GM23248 (cell line): ENCODE results near the gene ETS1. TPM values are rescaled to one million over a fixed set of nuclear protein-coding genes. Genes with fewer than 3 reads are reported as not detected.

ENCODE experiments used
- DNase-seq: peaks from one replicate; pipeline ENCODE4 v3.0.0-alpha.2; 2015
- H2AFZ ChIP-seq: fragments of 200-600 bp; sonication (generic); 2 replicates; pipeline ENCODE4 v1.6.1; 2016; ENCODE audit warnings: antibody characterized with exemption
- H3F3A ChIP-seq: fragments of 200-600 bp; sonication (generic); 2 replicates; pipeline ENCODE4 v1.6.1; 2016; ENCODE audit warnings: mild to moderate bottlenecking, antibody characterized with exemption, mixed run types; ENCODE audit not compliant: insufficient read depth
- H3K27ac ChIP-seq: fragments of 200-600 bp; sonication (generic); 2 replicates; pipeline ENCODE4 v1.5.1; 2016; ENCODE audit warnings: mild to moderate bottlenecking
- H3K27me3 ChIP-seq: fragments of 200-600 bp; sonication (generic); replicated peaks from 2 replicates; pipeline ENCODE4 v1.6.1; 2016; ENCODE audit warnings: mild to moderate bottlenecking; ENCODE audit not compliant: insufficient read depth
- H3K36me3 ChIP-seq: fragments of 200-600 bp; sonication (generic); 2 replicates; pipeline ENCODE4 v1.6.1; 2016; ENCODE audit warnings: low read depth, mild to moderate bottlenecking
- H3K4me1 ChIP-seq: fragments of 200-600 bp; sonication (generic); 2 replicates; pipeline ENCODE4 v1.6.1; 2016; ENCODE audit warnings: mild to moderate bottlenecking; ENCODE audit not compliant: insufficient read depth
- H3K4me2 ChIP-seq: fragments of 200-600 bp; sonication (generic); one replicate; pipeline ENCODE4 v1.6.1; 2016; ENCODE audit warnings: mild to moderate bottlenecking; ENCODE audit not compliant: unreplicated experiment
- H3K4me3 ChIP-seq: fragments of 200-600 bp; sonication (generic); 2 replicates; pipeline ENCODE4 v1.5.1; 2016; ENCODE audit warnings: mild to moderate bottlenecking
- H3K79me2 ChIP-seq: fragments of 200-600 bp; sonication (generic); 2 replicates; pipeline ENCODE4 v1.6.1; 2016; ENCODE audit warnings: mild to moderate bottlenecking; ENCODE audit not compliant: insufficient read depth
- H3K9ac ChIP-seq: fragments of 200-600 bp; sonication (generic); 2 replicates; pipeline ENCODE4 v1.6.1; 2016; ENCODE audit warnings: mild to moderate bottlenecking
- H3K9me2 ChIP-seq: fragments of 200-600 bp; sonication (generic); 2 replicates; pipeline ENCODE4 v1.6.1; 2016; ENCODE audit warnings: mixed run types, mild to moderate bottlenecking, moderate library complexity; ENCODE audit not compliant: insufficient read depth
- H3K9me3 ChIP-seq: fragments of 200-600 bp; sonication (generic); one replicate; pipeline ENCODE4 v1.6.1; 2017; ENCODE audit warnings: low read depth
- H4K20me1 ChIP-seq: fragments of 200-600 bp; sonication (generic); 2 replicates; pipeline ENCODE4 v1.6.0; 2016; ENCODE audit not compliant: insufficient read depth
- EZH2 ChIP-seq: fragments of 200-600 bp; sonication (generic); IDR thresholded peaks from 2 replicates; pipeline ENCODE4 v1.6.1; 2018; ENCODE audit warnings: antibody characterized with exemption, mild to moderate bottlenecking; ENCODE audit not compliant: insufficient read depth, poor library complexity, severe bottlenecking
- EZH2phosphoT487 ChIP-seq: fragments of 200-600 bp; sonication (generic); IDR thresholded peaks from 2 replicates; pipeline ENCODE4 v1.6.1; 2018; ENCODE audit warnings: antibody characterized with exemption, moderate library complexity, mild to moderate bottlenecking, low read depth; ENCODE audit not compliant: insufficient read depth
- WGBS, 2 experiments: methylation state at CpG; one replicate each; pipeline ENCODE4 v1.1.6; 2015 to 2017; ENCODE audit warnings: low lambda C conversion rate in 2 of 2, low coverage in 1 of 2; ENCODE audit errors: missing lambda C conversion rate in 2 of 2; 5-methylcytosine and 5-hydroxymethylcytosine counted together
- in situ Hi-C: fragments of 300-500 bp; cut with MboI; formaldehyde crosslinking; loops from 2 replicates; pipeline ENCODE4 v1.15.0; 2020
- polyA plus RNA-seq: library from polyadenylated mRNA; unstranded; fragments of >200 nt; fragmentation: Nextera tagmentation; extraction: Ambion mirVana; gene quantifications from 2 replicates; pipeline ENCODE4 v1.2.1, GENCODE V29; 2016
- total RNA-seq: library from RNA; depleted of rRNA; stranded (reverse); fragments of >200 nt; shearing (Covaris generic); gene quantifications from 2 replicates; pipeline ENCODE4 v1.2.3, GENCODE V29; 2014

Gene ETS1
- total and polyA plus RNA-seq, 2 experiments from 2014 or later = 19.9 to 61.0 TPM

- in situ Hi-C loops = loop anchor here (25.0 kb wide), 1 partner anchor 474 kb away; no protein-coding TSS in a partner anchor
- TF ChIP-seq EZH2 (no peak), EZH2phosphoT487 (no peak)
- Histone ChIP-seq H4K20me1 (peaks cover 68% of the 10 kb centered on the region), H3K9me2 (no peaks in the 10 kb centered on the region), H3K36me3 (peaks cover 24% of the 10 kb centered on the region), H3K79me2 (peaks cover 96% of the 10 kb centered on the region), H2AFZ (no peak overlapping the region), H3K9me3 (no peaks in the 10 kb centered on the region), H3K9ac (no peak overlapping the region), H3K4me2 (no peak overlapping the region), H3K4me1 (peaks cover 67% of the 10 kb centered on the region), H3F3A (peaks cover 71% of the 10 kb centered on the region), H3K27ac (no peak overlapping the region), H3K27me3 (no peaks in the 10 kb centered on the region), H3K4me3 (no peak overlapping the region)
- no peak for DNase-seq
- 85 to 91% methylated on average over 4 of the region's 4 CpGs for WGBS, 2 experiments
Observed at GRCh38 chr11:128511712-128512111, 75.6 kb downstream of the ETS1 start.

- Histone ChIP-seq H3K9ac (peak overlapping the region; percentile 74; the same call in 1 of the 2 replicates), H3F3A (peaks cover 77% of the 10 kb centered on the region), H3K4me2 (peak overlapping the region; percentile 87), H3K4me3 (no peak overlapping the region), H3K79me2 (peaks cover 96% of the 10 kb centered on the region), H3K36me3 (peaks cover 29% of the 10 kb centered on the region), H3K27me3 (no peaks in the 10 kb centered on the region), H3K27ac (peak overlapping the region; percentile 98), H3K4me1 (peaks cover 67% of the 10 kb centered on the region), H3K9me3 (no peaks in the 10 kb centered on the region), H3K9me2 (no peaks in the 10 kb centered on the region), H4K20me1 (peaks cover 49% of the 10 kb centered on the region), H2AFZ (no peak overlapping the region)
- DNase-seq = peak; percentile 68
- WGBS, 2 experiments = 24 to 32% methylated on average over 2 of the region's 2 CpGs
- no peak for TF ChIP-seq EZH2
- no peak for TF ChIP-seq EZH2phosphoT487
- in situ Hi-C loops = loop anchor here (25.0 kb wide), 1 partner anchor 473 kb away; no protein-coding TSS in a partner anchor
Observed at GRCh38 chr11:128509621-128510389, 77.6 kb downstream of the ETS1 start.

GRCh38 chr11:128508770-128509510, 78.4 kb downstream of the ETS1 start:
- 73 to 78% methylated on average over 8 of the region's 8 CpGs for WGBS, 2 experiments
- TF ChIP-seq EZH2 (no peak), EZH2phosphoT487 (no peak)
- peak; percentile 71 for DNase-seq
- H3K4me1 ChIP-seq = peaks cover 68% of the 10 kb centered on the region
- no peaks in the 10 kb centered on the region for H3K9me3 ChIP-seq
- peaks cover 83% of the 10 kb centered on the region for H3F3A ChIP-seq
- H3K9ac ChIP-seq = peak overlapping the region; percentile 74
- H3K4me2 ChIP-seq = peak overlapping the region; percentile 87
- H3K27me3 ChIP-seq = no peaks in the 10 kb centered on the region
- no peaks in the 10 kb centered on the region for H3K9me2 ChIP-seq
- no peak overlapping the region for H2AFZ ChIP-seq
- H4K20me1 ChIP-seq = peaks cover 40% of the 10 kb centered on the region
- in situ Hi-C loops = loop anchor here (25.0 kb wide), 1 partner anchor 472 kb away; no protein-coding TSS in a partner anchor
- peaks cover 96% of the 10 kb centered on the region for H3K79me2 ChIP-seq
- peak overlapping the region; percentile 98 for H3K27ac ChIP-seq
- peaks cover 29% of the 10 kb centered on the region for H3K36me3 ChIP-seq
- 0 out of 2 replicates have a peak overlapping the region, but pooled peaks have one; percentile 56 for H3K4me3 ChIP-seq

- DNase-seq = no peak
- H3K4me1 ChIP-seq = peaks cover 77% of the 10 kb centered on the region
- H3K9ac ChIP-seq = peak overlapping the region; percentile 74
- H3K4me2 ChIP-seq = peak overlapping the region; percentile 87
- H3K27ac ChIP-seq = peak overlapping the region; percentile 98
- H3K27me3 ChIP-seq = no peaks in the 10 kb centered on the region
- no peaks in the 10 kb centered on the region for H3K9me3 ChIP-seq
- peaks cover 87% of the 10 kb centered on the region for H3F3A ChIP-seq
- in situ Hi-C loops = loop anchor here (25.0 kb wide), 1 partner anchor 471 kb away; no protein-coding TSS in a partner anchor
- H3K4me3 ChIP-seq = peak overlapping the region; percentile 56
- no peak overlapping the region for H2AFZ ChIP-seq
- H3K36me3 ChIP-seq = peaks cover 22% of the 10 kb centered on the region
- WGBS, 2 experiments = 64 to 67% methylated on average over 6 of the region's 6 CpGs
- no peak for TF ChIP-seq EZH2phosphoT487
- TF ChIP-seq EZH2 = no peak
- peaks cover 31% of the 10 kb centered on the region for H4K20me1 ChIP-seq
- H3K79me2 ChIP-seq = peaks cover 96% of the 10 kb centered on the region
- no peaks in the 10 kb centered on the region for H3K9me2 ChIP-seq
Observed at GRCh38 chr11:128507936-128508335, 79.4 kb downstream of the ETS1 start.
